Measurements from ENCODE around the gene HHAT.

Gene HHAT

GRCh38 chr1:210696709-210697108 is 368.0 kb downstream of the HHAT start:
- no peak overlapping the region for H3K4me2 ChIP-seq (ENCODE audit: low read length)
- H3K27ac ChIP-seq (ENCODE audit: low read depth, low read length, poor library complexity, severe bottlenecking) = no peak overlapping the region

GRCh38 chr1:210697185-210697584 is 368.5 kb downstream of the HHAT start:
- H3K4me2 ChIP-seq (ENCODE audit: low read length) = no peak overlapping the region
- H3F3A ChIP-seq (ENCODE audit: insufficient read depth, low read length) = no peaks in the 10 kb centered on the region
- no peaks in the 10 kb centered on the region for H3K36me3 ChIP-seq (ENCODE audit: insufficient read depth, low read length)
- H3K9ac ChIP-seq (ENCODE audit: low read length) = no peak overlapping the region
- H3K4me1 ChIP-seq (ENCODE audit: insufficient read depth, low read length, severe bottlenecking) = no peaks in the 10 kb centered on the region
- H3K4me3 ChIP-seq (ENCODE audit: low read depth, low read length, poor library complexity, severe bottlenecking) = no peak overlapping the region
- H3K9me2 ChIP-seq (ENCODE audit: low read depth, low read length) = no peaks in the 10 kb centered on the region
- H2AFZ ChIP-seq (ENCODE audit: low read length) = no peak overlapping the region
- no peaks in the 10 kb centered on the region for H4K20me1 ChIP-seq (ENCODE audit: insufficient read depth, low read length)
- H3K79me2 ChIP-seq (ENCODE audit: insufficient read depth, low read length) = no peaks in the 10 kb centered on the region
- H3K27me3 ChIP-seq (ENCODE audit: insufficient read depth, low read length) = no peaks in the 10 kb centered on the region
- no peaks in the 10 kb centered on the region for H3K9me3 ChIP-seq (ENCODE audit: low read length)
- no peak for TF ChIP-seq CTCF (IDR thresholded peaks at IDR 0.05; ENCODE audit: low read length)
- TF ChIP-seq EZH2 (IDR thresholded peaks at IDR 0.05; ENCODE audit: borderline replicate concordance, low read length) = no peak
- no peak overlapping the region for H3K27ac ChIP-seq (ENCODE audit: low read depth, low read length, poor library complexity, severe bottlenecking)

More at GRCh38 chr1:210696709-210697108, 368.0 kb downstream of the HHAT start:
- no peaks in the 10 kb centered on the region for H3K79me2 ChIP-seq (ENCODE audit: insufficient read depth, low read length)
- H4K20me1 ChIP-seq (ENCODE audit: insufficient read depth, low read length) = no peaks in the 10 kb centered on the region
- no peaks in the 10 kb centered on the region for H3K4me1 ChIP-seq (ENCODE audit: insufficient read depth, low read length, severe bottlenecking)
- no peaks in the 10 kb centered on the region for H3K9me3 ChIP-seq (ENCODE audit: low read length)
- no peaks in the 10 kb centered on the region for H3K9me2 ChIP-seq (ENCODE audit: low read depth, low read length)
- no peak overlapping the region for H2AFZ ChIP-seq (ENCODE audit: low read length)
- H3K9ac ChIP-seq (ENCODE audit: low read length) = no peak overlapping the region
- H3F3A ChIP-seq (ENCODE audit: insufficient read depth, low read length) = no peaks in the 10 kb centered on the region
- no peak for TF ChIP-seq EZH2 (IDR thresholded peaks at IDR 0.05; ENCODE audit: borderline replicate concordance, low read length)
- TF ChIP-seq CTCF (IDR thresholded peaks at IDR 0.05; ENCODE audit: low read length) = no peak
- H3K36me3 ChIP-seq (ENCODE audit: insufficient read depth, low read length) = no peaks in the 10 kb centered on the region
- no peak overlapping the region for H3K4me3 ChIP-seq (ENCODE audit: low read depth, low read length, poor library complexity, severe bottlenecking)
- no peaks in the 10 kb centered on the region for H3K27me3 ChIP-seq (ENCODE audit: insufficient read depth, low read length)

- Histone ChIP-seq H3K4me2 (ENCODE audit: low read length) (no peak overlapping the region), H3K9me3 (ENCODE audit: low read length) (no peaks in the 10 kb centered on the region), H3K27me3 (ENCODE audit: insufficient read depth, low read length) (no peaks in the 10 kb centered on the region), H4K20me1 (ENCODE audit: insufficient read depth, low read length) (no peaks in the 10 kb centered on the region), H3F3A (ENCODE audit: insufficient read depth, low read length) (no peaks in the 10 kb centered on the region), H3K27ac (ENCODE audit: low read depth, low read length, poor library complexity, severe bottlenecking) (no peak overlapping the region), H3K4me3 (ENCODE audit: low read depth, low read length, poor library complexity, severe bottlenecking) (no peak overlapping the region), H2AFZ (ENCODE audit: low read length) (no peak overlapping the region), H3K36me3 (ENCODE audit: insufficient read depth, low read length) (no peaks in the 10 kb centered on the region), H3K9ac (ENCODE audit: low read length) (no peak overlapping the region), H3K4me1 (ENCODE audit: insufficient read depth, low read length, severe bottlenecking) (no peaks in the 10 kb centered on the region), H3K79me2 (ENCODE audit: insufficient read depth, low read length) (no peaks in the 10 kb centered on the region), H3K9me2 (ENCODE audit: low read depth, low read length) (no peaks in the 10 kb centered on the region)
- TF ChIP-seq EZH2 (IDR thresholded peaks at IDR 0.05; ENCODE audit: borderline replicate concordance, low read length) (no peak), CTCF (IDR thresholded peaks at IDR 0.05; ENCODE audit: low read length) (no peak)
Observed at GRCh38 chr1:210698661-210699060, 370.0 kb downstream of the HHAT start.

Measured in OCI-LY1 (cell line).